Peyer's patch (tissue), 4 donors: ENCODE results near the gene GADD45A.

Experiments used
- POLR2A ChIP-seq, 2 donors: fragments of 450-650 bp; IDR thresholded peaks; one replicate each; pipeline ENCODE4 v1.5.1; 2017; ENCODE audit warnings: antibody characterized with exemption in 2 of 2, mild to moderate bottlenecking in 2 of 2, moderate library complexity in 2 of 2
- TF ChIP-seq, protein P1 (sequence below), 6 experiments: fragments of 450-650 bp in 4 of 6; fragments of 200-600 bp in 2 of 6; sonication (generic) in 1 of 6; IDR thresholded peaks; one replicate each; pipeline ENCODE4 v1.5.1; 2017 to 2019; ENCODE audit warnings: antibody characterized with exemption in 6 of 6, mild to moderate bottlenecking in 3 of 6, moderate library complexity in 1 of 6

DNA sequence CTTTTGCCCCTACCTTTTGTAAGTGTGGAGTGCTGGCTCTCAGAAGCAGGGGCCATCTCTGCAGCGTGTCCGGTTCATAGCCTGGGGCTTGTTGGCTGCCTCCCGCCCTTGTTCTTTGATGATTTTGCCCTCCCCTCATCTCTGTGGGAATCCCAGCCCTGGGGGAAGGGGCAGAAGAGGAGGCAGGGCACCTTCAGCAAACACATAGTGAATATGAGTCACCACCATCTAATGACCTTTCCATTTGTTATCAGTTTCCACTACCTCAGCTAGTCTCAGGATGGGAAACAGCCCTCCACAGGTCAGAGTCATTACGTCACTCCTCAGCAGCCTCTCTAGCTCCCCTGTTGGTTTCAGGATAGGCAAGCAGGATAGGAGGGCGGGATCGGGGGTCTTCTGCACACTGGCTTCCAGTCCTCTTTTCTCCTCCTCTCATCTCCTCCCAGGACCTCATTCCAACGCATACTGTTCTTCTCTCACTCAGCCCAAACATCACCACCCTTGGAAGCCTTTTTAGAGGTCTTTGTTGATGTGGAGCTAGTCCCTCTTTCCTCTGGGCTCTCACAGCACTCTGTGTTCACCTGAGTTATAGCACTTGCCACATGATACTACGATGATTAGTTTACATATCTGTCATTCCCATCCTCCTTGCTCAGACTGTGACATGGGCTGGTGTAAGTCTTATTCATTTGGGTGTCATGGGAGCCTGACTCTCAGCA is 15.8 kb downstream of the GADD45A start:
- TF ChIP-seq, protein P1, sequence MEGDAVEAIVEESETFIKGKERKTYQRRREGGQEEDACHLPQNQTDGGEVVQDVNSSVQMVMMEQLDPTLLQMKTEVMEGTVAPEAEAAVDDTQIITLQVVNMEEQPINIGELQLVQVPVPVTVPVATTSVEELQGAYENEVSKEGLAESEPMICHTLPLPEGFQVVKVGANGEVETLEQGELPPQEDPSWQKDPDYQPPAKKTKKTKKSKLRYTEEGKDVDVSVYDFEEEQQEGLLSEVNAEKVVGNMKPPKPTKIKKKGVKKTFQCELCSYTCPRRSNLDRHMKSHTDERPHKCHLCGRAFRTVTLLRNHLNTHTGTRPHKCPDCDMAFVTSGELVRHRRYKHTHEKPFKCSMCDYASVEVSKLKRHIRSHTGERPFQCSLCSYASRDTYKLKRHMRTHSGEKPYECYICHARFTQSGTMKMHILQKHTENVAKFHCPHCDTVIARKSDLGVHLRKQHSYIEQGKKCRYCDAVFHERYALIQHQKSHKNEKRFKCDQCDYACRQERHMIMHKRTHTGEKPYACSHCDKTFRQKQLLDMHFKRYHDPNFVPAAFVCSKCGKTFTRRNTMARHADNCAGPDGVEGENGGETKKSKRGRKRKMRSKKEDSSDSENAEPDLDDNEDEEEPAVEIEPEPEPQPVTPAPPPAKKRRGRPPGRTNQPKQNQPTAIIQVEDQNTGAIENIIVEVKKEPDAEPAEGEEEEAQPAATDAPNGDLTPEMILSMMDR (IDR thresholded peaks at IDR 0.05): peak in 3 of 6 experiments; percentile 24 to 45 (median 25)
- no peak for TF ChIP-seq POLR2A (IDR thresholded peaks at IDR 0.05)
